Pancreas (tissue), 10 donors: Measurements from ENCODE around the gene AQP11. TPM values are rescaled to one million over a fixed set of nuclear protein-coding genes. Genes with fewer than 3 reads are reported as not detected.

Experiments
- ATAC-seq, 4 donors: fragments of 200-7000 bp; cut with Tn5 transposase; one replicate each; pipeline versions ENCODE4 v1.8.0 to v1.9.1; 2020; ENCODE audit warnings: mild to moderate bottlenecking in 4 of 4, moderate library complexity in 4 of 4
- DNase-seq, 6 donors: peaks; one replicate each; pipeline ENCODE4 v3.0.0-alpha.2; 2020
- FAIRE-seq: peaks from 2 replicates; lab custom pipeline; 2012; peaks lifted over from hg19 to GRCh38; lab: Jason Lieb, UNC
- H3K27ac ChIP-seq, 4 donors: fragments of 200-600 bp; sonication (generic); 1 replicate in 3 of 4; 2 replicates in 1 of 4; pipeline versions ENCODE4 v1.5.0 to v1.8.0; 2020
- H3K27me3 ChIP-seq, 4 donors: fragments of 200-600 bp; one replicate each; pipeline ENCODE4 v1.8.0; 2021
- H3K36me3 ChIP-seq, 3 donors: fragments of 200-600 bp; sonication (generic) in 1 of 3; one replicate each; pipeline versions ENCODE4 v1.5.0 to v1.8.0; 2020 to 2021
- H3K4me1 ChIP-seq, 3 donors: fragments of 200-600 bp; one replicate each; pipeline ENCODE4 v1.8.0; 2021
- H3K4me3 ChIP-seq, 4 donors: fragments of 200-600 bp; sonication (generic) in 2 of 4; one replicate each; pipeline versions ENCODE4 v1.5.0 to v1.8.0; 2020 to 2021
- H3K9me3 ChIP-seq, 4 donors: fragments of 200-600 bp; one replicate each; pipeline ENCODE4 v1.8.0; 2021
- CTCF ChIP-seq, 4 donors: fragments of 200-600 bp; sonication (generic) in 3 of 4; IDR thresholded peaks; one replicate each; pipeline versions ENCODE4 v1.5.0 to v1.8.0; 2021; ENCODE audit warnings: antibody characterized with exemption in 4 of 4
- WGBS, 2 donors: extraction: QIAGEN DNeasy Blood & Tissue Kit; methylation state at CpG; one replicate each; pipeline ENCODE4 v1.1.7; 2013; 5-methylcytosine and 5-hydroxymethylcytosine counted together
- intact Hi-C, 3 donors: fragments of 100-400 bp; cut with DNase I; formaldehyde crosslinking; loops; one replicate each; pipeline versions ENCODE4 v1.11.1 to v1.14.2; 2022
- polyA plus RNA-seq, 2 donors: library from polyadenylated mRNA; stranded (reverse); fragments of 200-250 nt; gene quantifications; one replicate each; pipeline ENCODE4 v1.2.3, GENCODE V29; 2013
- total RNA-seq, 6 donors: library from RNA; stranded (reverse); fragmentation: NEBNext Ultra II Directional in 4 of 6; extraction: Animal tissue kit (Norgen Biotek cat#: 25700) in 4 of 6; gene quantifications; one replicate each; pipeline versions ENCODE4 v1.2.1 to v1.2.4, GENCODE V29; 2021 to 2023
- donor health status: healthy with polysubstance abuse.
- donor health status: DM: no; HTN: no; CAD: no; lungs with moderate emphysema.
- donor health status: DM: no; HTN: no; CAD: no.
- donor health status: control.
- donor health status: control.
- donor health status: Bipolar disorder and iron deficiency.
- donor health status: DM: yes; HTN: yes; CAD: no.
- donor health status: DM: no; HTN: no; CAD: no.
- donor health status: DM: no; HTN: no; CAD: no.
- donor health status: DM: yes; HTN: yes; CAD: no.

The AQP11 gene
- total RNA-seq (1 to 10 TPM in 3 of 6 donors, under 1 TPM in 3; 0.41 to 2.3 (median 1.2) TPM), polyA plus RNA-seq (under 1 TPM; 0.53 to 0.99 TPM)

GRCh38 chr11:77589521-77590193, at the start of gene AQP11:
AQP11 (plus strand) TSS chr11:77589953; CDS start chr11:77589993, 40 bp downstream.
- Histone ChIP-seq H3K27ac (peak within 1 kb of the TSS; percentile 76 to 95 (median 82)), H3K36me3 (no peaks in the 10 kb centered on the region), H3K27me3 (no peaks in the 10 kb centered on the region), H3K9me3 (no peaks in the 10 kb centered on the region), H3K4me3 (peak within 1 kb of the TSS; percentile 43 to 85 (median 53)), H3K4me1 (peaks cover 0 to 8% (median 7%) of the 10 kb centered on the region in 3 donors)
- ATAC-seq (peak; percentile 89 to 95 (median 91)), DNase-seq (peak; percentile 90 to 96 (median 92)), FAIRE-seq (no peak)
- TF ChIP-seq CTCF (IDR thresholded peaks at IDR 0.05): no peak
- intact Hi-C loops: no loop called here
- 0 to 1% methylated on average over 61 to 75 of the region's 75 CpGs for WGBS, 2 donors

DNA sequence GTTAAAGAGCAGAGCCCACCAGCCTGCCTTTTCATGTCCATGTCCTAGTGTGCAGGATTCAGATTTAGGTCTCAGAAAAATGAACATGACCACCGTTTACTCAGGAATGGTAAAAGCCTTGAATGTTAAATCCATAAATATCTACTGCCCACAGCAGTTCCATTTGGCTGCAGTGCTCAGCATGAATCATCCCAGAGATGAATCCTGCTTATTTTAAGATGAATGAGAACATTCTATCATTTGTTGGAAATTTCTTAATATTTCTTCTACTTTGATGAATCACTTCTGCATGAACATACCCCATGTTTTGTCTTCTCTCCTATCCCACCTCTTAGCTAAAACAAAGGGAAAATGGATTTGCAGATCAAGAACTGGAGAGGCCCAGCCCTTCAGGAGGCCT, 47.5 kb upstream of the AQP11 start:
- Histone ChIP-seq H3K4me3 (no peak overlapping the region), H3K4me1 (no peaks in the 10 kb centered on the region), H3K27ac (no peak overlapping the region), H3K27me3 (no peaks in the 10 kb centered on the region), H3K9me3 (no peaks in the 10 kb centered on the region), H3K36me3 (no peaks in the 10 kb centered on the region)
- ATAC-seq: no peak
- intact Hi-C loops: no loop called here
- FAIRE-seq: no peak
- TF ChIP-seq CTCF (IDR thresholded peaks at IDR 0.05): no peak
- no peak for DNase-seq
- 35 to 59% methylated on average over 1 of the region's 1 CpG for WGBS, 2 donors

- Histone ChIP-seq H3K4me1 (no peaks in the 10 kb centered on the region), H3K27me3 (no peaks in the 10 kb centered on the region), H3K36me3 (no peaks in the 10 kb centered on the region), H3K4me3 (no peak overlapping the region), H3K9me3 (no peaks in the 10 kb centered on the region), H3K27ac (no peak overlapping the region)
- no peak for TF ChIP-seq CTCF (IDR thresholded peaks at IDR 0.05)
- DNase-seq (no peak), FAIRE-seq (no peak), ATAC-seq (no peak)
- intact Hi-C loops: no loop called here
- 85 to 95% methylated on average over 7 of the region's 7 CpGs for WGBS, 2 donors
These were observed 42.5 kb upstream of the AQP11 start for GRCh38 chr11:77547047-77547836.

DNA sequence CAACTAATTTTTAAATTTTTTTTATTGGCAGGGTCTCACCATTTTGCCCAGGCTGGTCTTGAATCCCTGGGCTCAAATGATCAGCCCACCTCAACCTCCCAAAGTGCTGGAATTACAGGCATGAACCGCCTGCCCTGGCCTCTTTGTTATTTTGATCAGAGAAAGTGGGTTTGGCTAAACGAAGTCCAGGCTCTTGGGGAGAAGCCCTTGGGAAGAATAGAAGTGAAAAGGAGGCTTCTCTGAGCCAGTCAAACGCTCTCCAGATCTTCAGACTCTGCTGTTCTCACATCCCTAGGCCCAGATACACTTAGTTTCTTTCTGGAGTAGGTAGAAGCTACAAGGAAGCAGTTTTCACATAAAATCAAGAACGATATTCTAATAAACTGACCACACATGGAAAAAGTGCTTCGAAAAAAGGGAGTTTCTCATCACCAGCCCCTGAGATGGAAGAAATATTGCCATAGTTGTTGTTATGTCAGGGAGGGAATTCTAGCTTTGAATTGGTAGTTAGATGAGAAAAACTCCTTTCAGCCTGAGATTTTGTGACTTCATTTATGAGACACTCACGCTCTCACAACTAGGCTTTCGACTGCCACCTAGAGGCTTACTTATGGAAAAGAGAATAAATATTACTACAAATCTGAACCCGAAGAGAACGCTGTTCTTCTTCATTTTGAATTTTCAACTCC, 41.7 kb upstream of the AQP11 start:
- H3K27ac ChIP-seq: no peak overlapping the region
- TF ChIP-seq CTCF (IDR thresholded peaks at IDR 0.05): peak in 3 of 4 donors; percentile 57 to 58 (median 57)
- H3K27me3 ChIP-seq: no peaks in the 10 kb centered on the region
- H3K9me3 ChIP-seq: no peaks in the 10 kb centered on the region
- FAIRE-seq: peak; percentile 29
- peak; percentile 63 to 96 (median 90) for ATAC-seq
- DNase-seq: peak in 3 of 6 donors; percentile 28 to 40 (median 34)
- intact Hi-C loops: no loop called here
- 30 to 31% methylated on average over 9 of the region's 9 CpGs for WGBS, 2 donors
- H3K36me3 ChIP-seq: no peaks in the 10 kb centered on the region
- no peaks in the 10 kb centered on the region for H3K4me1 ChIP-seq
- H3K4me3 ChIP-seq: no peak overlapping the region
